ENCODE data around the gene ADAMTSL1.

ADAMTSL1 gene

DNA sequence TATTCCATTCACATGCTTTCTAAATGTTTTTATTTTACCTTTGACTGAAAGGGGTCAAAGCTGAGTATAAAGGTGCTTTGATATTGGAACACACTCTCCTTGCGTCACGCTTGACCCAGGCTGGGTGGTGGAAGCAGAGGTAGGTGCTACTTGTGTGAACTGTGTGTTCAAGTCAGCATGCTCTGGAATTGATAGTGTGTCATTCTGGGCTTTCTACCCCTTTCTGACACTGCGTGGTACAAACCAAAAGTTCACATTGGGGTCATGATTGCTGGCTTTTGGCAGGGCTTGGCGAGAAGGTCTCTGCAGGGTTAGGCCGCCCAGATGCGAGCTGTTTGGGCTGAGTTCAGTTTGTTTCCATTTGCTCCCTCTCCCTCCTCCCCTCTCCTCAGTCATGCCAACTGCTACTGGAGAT, 131.8 kb downstream of the ADAMTSL1 start:
- H3K4me3 ChIP-seq (ENCODE audit: low read length) = no peak overlapping the region
- TF ChIP-seq, protein P1, sequence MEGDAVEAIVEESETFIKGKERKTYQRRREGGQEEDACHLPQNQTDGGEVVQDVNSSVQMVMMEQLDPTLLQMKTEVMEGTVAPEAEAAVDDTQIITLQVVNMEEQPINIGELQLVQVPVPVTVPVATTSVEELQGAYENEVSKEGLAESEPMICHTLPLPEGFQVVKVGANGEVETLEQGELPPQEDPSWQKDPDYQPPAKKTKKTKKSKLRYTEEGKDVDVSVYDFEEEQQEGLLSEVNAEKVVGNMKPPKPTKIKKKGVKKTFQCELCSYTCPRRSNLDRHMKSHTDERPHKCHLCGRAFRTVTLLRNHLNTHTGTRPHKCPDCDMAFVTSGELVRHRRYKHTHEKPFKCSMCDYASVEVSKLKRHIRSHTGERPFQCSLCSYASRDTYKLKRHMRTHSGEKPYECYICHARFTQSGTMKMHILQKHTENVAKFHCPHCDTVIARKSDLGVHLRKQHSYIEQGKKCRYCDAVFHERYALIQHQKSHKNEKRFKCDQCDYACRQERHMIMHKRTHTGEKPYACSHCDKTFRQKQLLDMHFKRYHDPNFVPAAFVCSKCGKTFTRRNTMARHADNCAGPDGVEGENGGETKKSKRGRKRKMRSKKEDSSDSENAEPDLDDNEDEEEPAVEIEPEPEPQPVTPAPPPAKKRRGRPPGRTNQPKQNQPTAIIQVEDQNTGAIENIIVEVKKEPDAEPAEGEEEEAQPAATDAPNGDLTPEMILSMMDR (IDR thresholded peaks at IDR 0.05; ENCODE audit: insufficient read depth, low read depth, low read length, missing control alignments) = no peak
- DNase-seq (ENCODE audit: low read depth) = no peak

DNA sequence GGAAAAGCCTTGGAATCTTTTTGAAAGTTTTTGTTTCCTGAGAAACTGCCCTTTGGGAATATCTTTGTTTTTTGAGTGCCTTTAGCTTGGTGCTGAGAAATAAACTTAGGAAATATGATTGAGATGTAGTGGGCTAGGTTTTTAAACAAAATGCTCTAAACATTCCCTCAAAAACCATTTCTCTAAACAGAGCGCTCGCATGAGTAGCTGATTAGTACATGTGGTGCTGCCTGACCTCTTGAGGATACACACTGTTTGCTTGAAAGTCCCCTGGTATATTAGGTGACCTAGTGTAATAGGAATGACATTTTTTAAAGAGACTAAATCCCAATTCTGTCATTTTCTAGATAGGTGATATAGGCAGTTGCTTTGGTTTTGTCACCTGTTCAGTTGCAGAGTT, 132.3 kb downstream of the ADAMTSL1 start:
- DNase-seq (ENCODE audit: low read depth) = no peak
- TF ChIP-seq, protein P1 (IDR thresholded peaks at IDR 0.05; ENCODE audit: insufficient read depth, low read depth, low read length, missing control alignments) = no peak

DNA sequence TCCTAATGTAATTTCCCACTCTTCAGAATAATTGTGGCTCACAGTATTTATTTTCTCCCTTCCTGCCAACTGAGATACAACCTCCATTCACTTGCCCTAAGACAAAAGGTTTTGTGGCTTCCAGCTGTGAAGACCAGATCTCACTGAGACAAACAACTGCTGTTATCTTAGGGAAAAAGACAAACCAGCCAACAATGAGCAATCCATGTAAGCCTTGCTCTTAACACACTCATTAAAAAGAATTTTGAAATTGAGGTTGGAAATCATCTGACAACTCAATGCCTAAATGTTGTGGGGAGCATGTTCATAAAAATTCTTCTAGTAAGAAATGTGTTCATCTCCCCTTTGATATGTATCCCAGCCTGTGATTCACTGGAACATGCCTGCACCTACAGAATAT, 132.9 kb downstream of the ADAMTSL1 start:
- TF ChIP-seq, protein P1 (IDR thresholded peaks at IDR 0.05; ENCODE audit: insufficient read depth, low read depth, low read length, missing control alignments) = no peak
- DNase-seq (ENCODE audit: low read depth) = no peak

More for the DNA sequence above, 132.3 kb downstream of the ADAMTSL1 start:
- no peak overlapping the region for H3K4me3 ChIP-seq (ENCODE audit: low read length)

GRCh38 chr9:18608371-18608770, 134.4 kb downstream of the ADAMTSL1 start:
- DNase-seq (ENCODE audit: low read depth) = no peak
- TF ChIP-seq, protein P1 (IDR thresholded peaks at IDR 0.05; ENCODE audit: insufficient read depth, low read depth, low read length, missing control alignments) = no peak
- H3K4me3 ChIP-seq (ENCODE audit: low read length) = no peak overlapping the region

More for the DNA sequence above, 132.9 kb downstream of the ADAMTSL1 start:
- no peak overlapping the region for H3K4me3 ChIP-seq (ENCODE audit: low read length)

GRCh38 chr9:18610956-18611355, 137.0 kb downstream of the ADAMTSL1 start:
- DNase-seq (ENCODE audit: low read depth) = no peak
- TF ChIP-seq, protein P1 (IDR thresholded peaks at IDR 0.05; ENCODE audit: insufficient read depth, low read depth, low read length, missing control alignments) = no peak
- H3K4me3 ChIP-seq (ENCODE audit: low read length) = no peak overlapping the region

DNA sequence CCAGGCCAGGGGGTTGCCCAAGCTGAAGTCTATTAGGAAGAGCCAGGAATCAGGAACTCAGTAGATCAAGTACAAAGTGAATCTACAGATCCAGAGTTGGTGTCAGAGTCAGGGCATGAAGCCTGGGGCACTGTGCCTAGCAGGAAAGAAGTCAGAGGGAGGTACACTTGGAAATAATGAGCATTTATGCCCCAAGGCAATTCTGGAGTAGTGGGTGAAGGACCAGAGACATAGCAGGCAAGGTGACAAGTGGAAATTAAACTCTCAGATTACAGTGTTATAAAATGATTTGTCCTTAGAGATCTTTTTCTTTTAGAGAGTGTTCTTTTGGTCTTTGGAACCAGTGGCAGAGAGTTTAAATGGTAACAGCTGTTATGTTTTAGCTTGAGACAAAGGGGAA, 138.0 kb downstream of the ADAMTSL1 start:
- TF ChIP-seq, protein P1 (IDR thresholded peaks at IDR 0.05; ENCODE audit: insufficient read depth, low read depth, low read length, missing control alignments) = no peak
- no peak for DNase-seq (ENCODE audit: low read depth)
- no peak overlapping the region for H3K4me3 ChIP-seq (ENCODE audit: low read length)

GRCh38 chr9:18614116-18614515, 140.2 kb downstream of the ADAMTSL1 start:
- H3K4me3 ChIP-seq (ENCODE audit: low read length) = no peak overlapping the region
- DNase-seq (ENCODE audit: low read depth) = no peak
- TF ChIP-seq, protein P1 (IDR thresholded peaks at IDR 0.05; ENCODE audit: insufficient read depth, low read depth, low read length, missing control alignments) = no peak
